H9 (cell line): ENCODE measurements around the gene CCR9. TPM values are rescaled to one million over a fixed set of nuclear protein-coding genes. Genes with fewer than 3 reads are reported as not detected.
A peak's percentile ranks its signal among the peaks of the same experiment; 100 is the strongest.

ENCODE experiments used
- DNase-seq: peaks from one replicate; pipeline ENCODE4 v3.0.0-alpha.2; 2017
- H2AFZ ChIP-seq: one replicate; pipeline ENCODE4 v1.6.1; 2013; ENCODE audit warnings: mild to moderate bottlenecking, low read length, control low read depth, moderate library complexity
- H2AK5ac ChIP-seq: 2 replicates; pipeline ENCODE4 v1.6.1; 2013; ENCODE audit warnings: low read length, control low read depth, mixed read lengths; ENCODE audit not compliant: insufficient read length
- H2BK120ac ChIP-seq: one replicate; pipeline ENCODE4 v1.6.1; 2013; ENCODE audit warnings: low read depth, mild to moderate bottlenecking, low read length, control low read depth, inconsistent platforms; ENCODE audit not compliant: poor library complexity, severe bottlenecking
- H2BK12ac ChIP-seq: 2 replicates; pipeline ENCODE4 v1.6.1; 2013; ENCODE audit warnings: low read length, control low read depth, mixed read lengths, low read depth; ENCODE audit not compliant: insufficient read length
- H2BK15ac ChIP-seq: 2 replicates; pipeline ENCODE4 v1.6.1; 2013; ENCODE audit warnings: low read depth, low read length, control low read depth
- H2BK20ac ChIP-seq: one replicate; pipeline ENCODE4 v1.6.1; 2013; ENCODE audit warnings: low read depth, mild to moderate bottlenecking, low read length, control low read depth, inconsistent platforms; ENCODE audit not compliant: poor library complexity, severe bottlenecking
- H2BK5ac ChIP-seq: 2 replicates; pipeline ENCODE4 v1.6.1; 2013; ENCODE audit warnings: low read length, control low read depth, mixed read lengths; ENCODE audit not compliant: insufficient read length
- H3K14ac ChIP-seq: 2 replicates; pipeline ENCODE4 v1.6.1; 2013; ENCODE audit warnings: low read length, control low read depth; ENCODE audit not compliant: insufficient read depth
- H3K18ac ChIP-seq: 2 replicates; pipeline ENCODE4 v1.6.1; 2013; ENCODE audit warnings: low read depth, mild to moderate bottlenecking, mixed read lengths, low read length, control low read depth; ENCODE audit not compliant: insufficient read length
- H3K23ac ChIP-seq: 2 replicates; pipeline ENCODE4 v1.6.1; 2013; ENCODE audit warnings: low read length, control low read depth, mixed read lengths, low read depth; ENCODE audit not compliant: insufficient read length
- H3K23me2 ChIP-seq: 2 replicates; pipeline ENCODE4 v1.6.1; 2013; ENCODE audit warnings: low read depth, mild to moderate bottlenecking, mixed read lengths, low read length, control low read depth; ENCODE audit not compliant: insufficient read length, poor library complexity, severe bottlenecking
- H3K27ac ChIP-seq: 2 replicates; pipeline ENCODE4 v1.5.1; 2013; ENCODE audit warnings: low read length, control low read depth, mixed read lengths, low read depth; ENCODE audit not compliant: insufficient read length
- H3K27me3 ChIP-seq: 2 replicates; pipeline ENCODE4 v1.6.1; 2013; ENCODE audit warnings: low read length, control low read depth, inconsistent platforms; ENCODE audit not compliant: insufficient read depth
- H3K4ac ChIP-seq: 2 replicates; pipeline ENCODE4 v1.6.1; 2013; ENCODE audit warnings: low read depth, mild to moderate bottlenecking, control low read depth, inconsistent platforms, low read length, moderate library complexity
- H3K4me1 ChIP-seq: 2 replicates; pipeline ENCODE4 v1.6.1; 2013; ENCODE audit warnings: low read length, control low read depth, inconsistent platforms; ENCODE audit not compliant: insufficient read depth
- H3K4me2 ChIP-seq: 2 replicates; pipeline ENCODE4 v1.6.1; 2013; ENCODE audit warnings: low read length, control low read depth, mixed read lengths; ENCODE audit not compliant: insufficient read length, insufficient read depth
- H3K56ac ChIP-seq: 2 replicates; pipeline ENCODE4 v1.6.1; 2013; ENCODE audit warnings: low read depth, mild to moderate bottlenecking, mixed read lengths, low read length, control low read depth; ENCODE audit not compliant: insufficient read length
- H3K79me1 ChIP-seq: 2 replicates; pipeline ENCODE4 v1.6.1; 2013; ENCODE audit warnings: low read depth, mild to moderate bottlenecking, moderate library complexity, low read length, control low read depth, inconsistent platforms; ENCODE audit not compliant: insufficient read depth, poor library complexity, severe bottlenecking
- H3K79me2 ChIP-seq: 2 replicates; pipeline ENCODE4 v1.6.1; 2013; ENCODE audit warnings: low read length, control low read depth, inconsistent platforms; ENCODE audit not compliant: insufficient read depth
- H3K9ac ChIP-seq: 2 replicates; pipeline ENCODE4 v1.6.1; 2013; ENCODE audit warnings: low read length, control low read depth, mixed read lengths; ENCODE audit not compliant: insufficient read length; ENCODE audit errors: extremely low read depth
- H3K9me3 ChIP-seq: one replicate; pipeline ENCODE4 v1.6.1; 2013; ENCODE audit warnings: low read depth, low read length, inconsistent platforms; ENCODE audit not compliant: control insufficient read depth
- H3T11ph ChIP-seq: one replicate; pipeline ENCODE4 v1.6.1; 2013; ENCODE audit warnings: mild to moderate bottlenecking, low read length, control low read depth, inconsistent platforms
- H4K20me1 ChIP-seq: one replicate; pipeline ENCODE4 v1.6.1; 2013; ENCODE audit not compliant: control insufficient read depth, insufficient read length, insufficient read depth
- H4K5ac ChIP-seq: 2 replicates; pipeline ENCODE4 v1.6.1; 2013; ENCODE audit warnings: low read depth, mild to moderate bottlenecking, mixed read lengths, low read length, control low read depth; ENCODE audit not compliant: insufficient read length
- H4K8ac ChIP-seq: replicated peaks from 2 replicates; pipeline ENCODE4 v1.6.1; 2013; ENCODE audit warnings: low read length, control low read depth, mixed read lengths, low read depth; ENCODE audit not compliant: insufficient read length
- H4K91ac ChIP-seq: 2 replicates; pipeline ENCODE4 v1.6.1; 2013; ENCODE audit warnings: low read depth, mild to moderate bottlenecking, moderate library complexity, mixed read lengths, low read length, control low read depth; ENCODE audit not compliant: insufficient read length
- H3K27ac Mint-ChIP-seq, 3 experiments: 2 replicates in 2 of 3; 3 replicates in 1 of 3; pipeline ENCODE4 v1.8.0; 2020 to 2021; ENCODE audit warnings: mixed read lengths in 3 of 3, mild to moderate bottlenecking in 1 of 3, moderate library complexity in 1 of 3
- H3K27me3 Mint-ChIP-seq: 2 replicates; pipeline ENCODE4 v1.8.0; 2021; ENCODE audit warnings: low read depth, mild to moderate bottlenecking, moderate library complexity, mixed read lengths
- H3K36me3 Mint-ChIP-seq, 3 experiments: 2 replicates in 2 of 3; 3 replicates in 1 of 3; pipeline ENCODE4 v1.8.0; 2020 to 2021; ENCODE audit warnings: low read depth in 3 of 3, mixed read lengths in 3 of 3; ENCODE audit not compliant: insufficient read depth in 1 of 3
- H3K4me1 Mint-ChIP-seq, 2 experiments: 2 replicates each; pipeline ENCODE4 v1.8.0; 2020; ENCODE audit warnings: mixed read lengths in 2 of 2
- H3K4me3 Mint-ChIP-seq, 2 experiments: 2 replicates in 1 of 2; 3 replicates in 1 of 2; pipeline ENCODE4 v1.8.0; 2020 to 2021; ENCODE audit warnings: mild to moderate bottlenecking in 2 of 2, mixed read lengths in 2 of 2, moderate library complexity in 1 of 2
- H3K9me3 Mint-ChIP-seq, 2 experiments: 2 replicates in 1 of 2; 3 replicates in 1 of 2; pipeline ENCODE4 v1.8.0; 2020; ENCODE audit warnings: mild to moderate bottlenecking in 2 of 2, mixed read lengths in 2 of 2, moderate library complexity in 1 of 2
- CTCF ChIP-seq: fragments of 200-600 bp; sonication (generic); conservative IDR thresholded peaks from 3 replicates; pipeline ENCODE4 v1.8.0; 2021; ENCODE audit warnings: antibody characterized with exemption, mild to moderate bottlenecking
- WGBS: extraction: QIAGEN DNeasy Blood & Tissue Kit; methylation state at CpG from one replicate; pipeline ENCODE4 v1.1.7; 2013; ENCODE audit warnings: missing lambda C conversion rate, low lambda C conversion rate, mixed read lengths; ENCODE audit not compliant: insufficient read length; ENCODE audit errors: extremely low coverage; 5-methylcytosine and 5-hydroxymethylcytosine counted together
- total RNA-seq: library from RNA; stranded (reverse); gene quantifications from 2 replicates; pipeline ENCODE4 v1.2.1, GENCODE V29; 2021

The CCR9 gene
- total RNA-seq, 1 experiment from 2014 or later: not detected

- Histone ChIP-seq H2BK20ac (no peak overlapping the region), H3K56ac (no peak overlapping the region), H3K23me2 (no peaks in the 10 kb centered on the region), H3K14ac (no peak overlapping the region; the same call in 1 of the 2 replicates), H3K9ac (no peak overlapping the region), H3K4me1 (no peaks in the 10 kb centered on the region; the same call in 1 of the 2 replicates), H2BK5ac (no peak overlapping the region), H3K79me1 (no peaks in the 10 kb centered on the region), H3K27me3 (no peaks in the 10 kb centered on the region), H2BK12ac (no peak overlapping the region), H3K9me3 (no peaks in the 10 kb centered on the region), H4K20me1 (no peaks in the 10 kb centered on the region), H2BK15ac (no peak overlapping the region), H4K91ac (no peak overlapping the region), H2BK120ac (no peak overlapping the region), H3K79me2 (no peaks in the 10 kb centered on the region), H3K27ac (no peak overlapping the region), H4K8ac (no peak overlapping the region), H3K23ac (no peak overlapping the region), H4K5ac (no peak overlapping the region), H3K4ac (no peak overlapping the region), H3K4me2 (no peak overlapping the region), H2AK5ac (no peak overlapping the region), H2AFZ (no peak overlapping the region), H3K18ac (no peak overlapping the region), H3T11ph (no peak overlapping the region)
- Mint-ChIP-seq H3K9me3 (no peaks in the 10 kb centered on the region), H3K36me3 (peaks cover 0 to 8% (median 4%) of the 10 kb centered on the region in 3 experiments; a peak in 3 of 7 replicates), H3K27ac (peak overlapping the region in 1 of 3 experiments; percentile 80; a peak in 1 of 7 replicates), H3K27me3 (peaks cover 32% of the 10 kb centered on the region), H3K4me1 (peaks cover 7 to 12% of the 10 kb centered on the region in 2 experiments), H3K4me3 (no peak overlapping the region)
- DNase-seq: no peak
- no peak for TF ChIP-seq CTCF
- WGBS: no CpG with 5 or more reads among the region's 9 CpGs
Measured at GRCh38 chr3:45915059-45915439, 28.7 kb downstream of the CCR9 start.
